T47D (cell line): ENCODE results near the gene MED16.
"Not testable (repeated sequence)": the region's sequence is repeated elsewhere in the genome, so short reads cannot be mapped to it uniquely, and the experiment has no call there.

Source experiments
- DNase-seq, 2 experiments: peaks; one replicate each; pipeline versions ENCODE4 v3.0.0 to v3.0.0-alpha.2; 2011 to 2012; ENCODE audit warnings: low read depth in 1 of 2, low spot score in 1 of 2
- JUND ChIP-seq: IDR thresholded peaks from 2 replicates; pipeline ENCODE4 v1.6.1; 2012; ENCODE audit warnings: low read depth
- in situ Hi-C: cut with HindIII; loops from 2 replicates; pipeline ENCODE4 v1.10.0; 2016; ENCODE audit warnings: low sequenced_read_pairs, low pct_unique_long_range_greater_than_20kb

The MED16 gene

DNA sequence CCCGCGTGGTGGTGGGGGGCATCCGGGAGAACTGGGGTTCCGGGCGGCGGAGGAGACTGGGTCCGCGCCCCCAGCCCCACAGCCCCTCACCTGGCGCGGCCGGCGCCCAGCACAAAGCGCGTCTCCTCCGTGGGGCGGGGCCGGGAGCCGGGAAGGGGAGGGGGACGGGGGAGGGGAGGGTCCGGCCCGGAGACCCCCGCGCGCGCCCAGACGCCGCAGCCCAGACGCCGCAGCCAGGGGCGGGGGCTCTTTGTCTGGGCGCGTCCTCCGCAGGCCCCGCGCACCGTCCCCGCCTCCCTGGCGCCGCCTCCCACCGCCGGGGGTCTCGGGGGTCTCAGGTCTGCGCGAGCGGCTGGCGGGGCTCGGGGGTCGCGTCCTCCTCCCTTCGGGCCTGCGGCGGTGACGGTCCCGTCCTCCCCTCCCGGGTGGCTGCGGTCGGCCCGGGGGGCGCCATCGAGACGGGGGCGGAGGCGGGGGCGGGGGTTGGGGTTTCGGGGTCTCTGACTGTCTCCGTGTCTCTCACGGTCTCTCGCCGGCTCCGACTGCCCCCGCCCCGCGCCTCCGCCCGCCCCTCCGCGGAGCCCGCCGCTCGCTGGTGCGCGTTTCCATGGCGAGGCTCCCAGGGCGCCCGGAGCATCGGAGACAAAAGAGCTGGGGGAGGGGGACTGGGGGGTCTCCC, 71.0 kb downstream of the MED16 start, which contains the start of gene PLPPR3:
TSS of gene PLPPR3 (minus strand) at position 131 of the 679 bp plus-strand sequence. CDS start 396 bp downstream, outside the sequence.
- in situ Hi-C loops: no loop called here
- no peak for TF ChIP-seq JUND
- DNase-seq: no peak

DNA sequence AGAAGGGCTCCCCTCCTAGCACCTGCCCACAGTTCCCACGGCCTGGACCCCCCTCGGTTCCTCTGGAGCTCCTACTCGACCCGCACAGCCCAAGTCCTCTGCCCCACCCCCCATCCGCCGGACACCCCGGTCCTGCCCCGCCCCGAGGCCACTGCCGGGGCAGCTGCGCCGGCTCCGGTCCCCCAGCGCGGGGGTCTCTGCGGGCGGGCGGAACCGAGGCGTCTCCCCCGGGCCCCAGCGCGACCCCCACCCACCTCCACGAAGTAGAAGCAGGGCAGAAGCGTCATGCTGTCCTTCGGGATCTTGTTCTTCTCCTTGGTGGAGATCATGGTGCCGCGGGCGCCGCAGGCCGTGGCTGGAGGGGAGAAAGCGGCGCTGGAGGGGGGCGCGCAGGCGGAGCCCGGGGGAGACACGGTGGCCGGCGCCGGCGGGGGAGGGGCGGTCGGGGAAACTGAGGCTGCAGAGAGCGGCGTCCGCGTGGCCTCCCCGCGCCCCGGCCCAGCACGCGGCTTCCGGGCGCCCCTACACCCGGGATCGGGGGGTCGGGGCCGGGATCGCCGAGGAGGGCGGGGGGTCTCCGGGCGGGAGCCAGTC, 71.7 kb downstream of the MED16 start:
- DNase-seq: no peak
- in situ Hi-C loops: no loop called here
- TF ChIP-seq JUND: no peak

DNA sequence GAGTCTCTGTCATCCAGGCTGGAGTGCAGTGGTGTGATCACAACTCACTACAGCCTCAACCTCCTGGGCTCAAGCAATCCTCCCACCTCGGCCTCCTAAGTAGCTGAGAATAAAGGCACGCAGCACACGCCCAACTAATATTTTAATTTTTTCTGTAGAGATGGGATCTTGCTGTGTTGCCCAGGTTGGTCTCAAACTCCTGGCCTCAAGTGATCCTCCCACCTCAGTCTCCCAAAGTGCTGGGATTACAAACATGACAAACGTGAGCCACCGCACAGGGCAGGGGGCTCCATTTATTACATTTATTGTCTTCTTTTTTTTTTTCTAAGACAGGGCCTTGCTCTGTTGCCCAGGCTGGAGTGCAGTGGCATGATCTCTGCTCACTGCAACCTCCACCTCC, 72.8 kb downstream of the MED16 start:
- DNase-seq, in situ Hi-C loops: not testable (repeated sequence)
